WTC11 (cell line): ENCODE measurements around the gene TMEM178B.

Experiments used
- ESRRA ChIP-seq: sonication (generic); formaldehyde crosslinking; IDR thresholded peaks from 2 replicates; pipeline ENCODE4 v1.8.1; 2022; ENCODE audit warnings: mild to moderate bottlenecking, missing genetic modification reagents, borderline replicate concordance
- ETV6 ChIP-seq: sonication (generic); formaldehyde crosslinking; IDR thresholded peaks from 2 replicates; pipeline ENCODE4 v1.8.1; 2022; ENCODE audit warnings: mild to moderate bottlenecking, missing genetic modification reagents
- IRF2 ChIP-seq: sonication (generic); formaldehyde crosslinking; IDR thresholded peaks from 2 replicates; pipeline ENCODE4 v1.8.0; 2022; ENCODE audit warnings: low read depth, missing genetic modification reagents, borderline replicate concordance
- RORB ChIP-seq: fragments of 250-450 bp; sonication (Bioruptor Pico); IDR thresholded peaks from 2 replicates; pipeline ENCODE4 v1.9.0; 2021; ENCODE audit warnings: mild to moderate bottlenecking
- TEAD1 ChIP-seq: sonication (generic); formaldehyde crosslinking; IDR thresholded peaks from 2 replicates; pipeline ENCODE4 v1.8.0; 2022; ENCODE audit warnings: mild to moderate bottlenecking, missing genetic modification reagents
- TF ChIP-seq, protein P1 (sequence below): fragments of 200-600 bp; IDR thresholded peaks from 2 replicates; pipeline ENCODE4 v1.8.0; 2022; ENCODE audit warnings: antibody characterized with exemption
- TF ChIP-seq, protein P2 (sequence below): sonication (generic); formaldehyde crosslinking; IDR thresholded peaks from 2 replicates; pipeline ENCODE4 v1.8.1; 2023; ENCODE audit warnings: mild to moderate bottlenecking, missing genetic modification reagents, moderate library complexity

- TF ChIP-seq ETV6 (CRISPR knock-in tag) (no peak), RORB (CRISPR knock-in tag) (no peak), ESRRA (CRISPR knock-in tag) (no peak), TEAD1 (CRISPR knock-in tag) (no peak), IRF2 (no peak)
- TF ChIP-seq, protein P1, sequence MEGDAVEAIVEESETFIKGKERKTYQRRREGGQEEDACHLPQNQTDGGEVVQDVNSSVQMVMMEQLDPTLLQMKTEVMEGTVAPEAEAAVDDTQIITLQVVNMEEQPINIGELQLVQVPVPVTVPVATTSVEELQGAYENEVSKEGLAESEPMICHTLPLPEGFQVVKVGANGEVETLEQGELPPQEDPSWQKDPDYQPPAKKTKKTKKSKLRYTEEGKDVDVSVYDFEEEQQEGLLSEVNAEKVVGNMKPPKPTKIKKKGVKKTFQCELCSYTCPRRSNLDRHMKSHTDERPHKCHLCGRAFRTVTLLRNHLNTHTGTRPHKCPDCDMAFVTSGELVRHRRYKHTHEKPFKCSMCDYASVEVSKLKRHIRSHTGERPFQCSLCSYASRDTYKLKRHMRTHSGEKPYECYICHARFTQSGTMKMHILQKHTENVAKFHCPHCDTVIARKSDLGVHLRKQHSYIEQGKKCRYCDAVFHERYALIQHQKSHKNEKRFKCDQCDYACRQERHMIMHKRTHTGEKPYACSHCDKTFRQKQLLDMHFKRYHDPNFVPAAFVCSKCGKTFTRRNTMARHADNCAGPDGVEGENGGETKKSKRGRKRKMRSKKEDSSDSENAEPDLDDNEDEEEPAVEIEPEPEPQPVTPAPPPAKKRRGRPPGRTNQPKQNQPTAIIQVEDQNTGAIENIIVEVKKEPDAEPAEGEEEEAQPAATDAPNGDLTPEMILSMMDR, result no peak
- TF ChIP-seq, protein P2, sequence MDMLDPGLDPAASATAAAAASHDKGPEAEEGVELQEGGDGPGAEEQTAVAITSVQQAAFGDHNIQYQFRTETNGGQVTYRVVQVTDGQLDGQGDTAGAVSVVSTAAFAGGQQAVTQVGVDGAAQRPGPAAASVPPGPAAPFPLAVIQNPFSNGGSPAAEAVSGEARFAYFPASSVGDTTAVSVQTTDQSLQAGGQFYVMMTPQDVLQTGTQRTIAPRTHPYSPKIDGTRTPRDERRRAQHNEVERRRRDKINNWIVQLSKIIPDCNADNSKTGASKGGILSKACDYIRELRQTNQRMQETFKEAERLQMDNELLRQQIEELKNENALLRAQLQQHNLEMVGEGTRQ, result no peak
Observed at GRCh38 chr7:141408440-141408839, 334.6 kb downstream of the TMEM178B start.
